ENCODE measurements around the gene IGFBP1.
"Not testable (repeated sequence)": the region's sequence is repeated elsewhere in the genome, so short reads cannot be mapped to it uniquely, and the experiment has no call there.

DNA sequence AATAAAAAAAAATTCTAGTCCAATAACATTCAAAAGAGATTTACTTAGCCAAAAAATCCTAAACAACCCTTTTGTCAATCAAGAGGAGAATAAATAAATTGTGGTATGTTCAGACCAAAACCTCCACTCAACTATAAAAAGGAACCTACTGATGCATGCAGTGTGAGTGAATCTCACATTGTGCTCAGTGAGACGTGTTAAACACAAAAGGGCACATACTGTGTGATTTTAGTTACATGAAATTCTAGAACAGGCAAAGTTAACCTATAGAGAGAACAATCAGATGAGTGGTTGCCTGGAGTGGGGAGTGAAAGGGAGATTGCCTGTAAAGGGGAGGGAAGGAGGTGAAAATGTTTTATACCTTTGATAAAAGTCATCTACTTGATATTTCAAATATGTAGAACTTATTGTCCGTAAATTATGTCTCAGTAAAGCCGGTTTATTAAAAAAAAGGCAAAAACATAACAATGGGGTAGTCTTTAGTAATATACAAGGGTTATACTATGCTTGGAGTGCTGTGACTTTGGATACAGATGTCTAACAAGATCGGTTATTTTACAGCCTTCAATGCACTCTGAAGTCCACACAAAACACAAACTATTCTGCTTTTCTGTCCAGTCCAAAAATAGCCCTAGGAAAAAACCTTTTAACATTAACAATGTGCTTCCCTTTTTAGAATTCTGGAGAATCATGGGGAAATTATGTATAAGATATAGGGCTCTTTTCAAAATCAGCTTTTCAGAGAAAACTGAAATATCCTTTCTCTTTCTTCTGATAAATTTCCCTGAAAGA lies 46.2 kb upstream of the IGFBP1 start:
- not testable (repeated sequence) for TF ChIP-seq FOXM1 (IDR thresholded peaks at IDR 0.05; ENCODE audit: low read depth); CTCF (IDR thresholded peaks at IDR 0.05); SMC3 (IDR thresholded peaks at IDR 0.05; ENCODE audit: low read depth, low read length); POLR2AphosphoS5 (IDR thresholded peaks at IDR 0.05; ENCODE audit: low read depth, low read length); EP300 (IDR thresholded peaks at IDR 0.05; ENCODE audit: borderline replicate concordance in 1 of 2, low read depth in 1 of 2, low read length in 1 of 2)
- TF ChIP-seq, protein P1, sequence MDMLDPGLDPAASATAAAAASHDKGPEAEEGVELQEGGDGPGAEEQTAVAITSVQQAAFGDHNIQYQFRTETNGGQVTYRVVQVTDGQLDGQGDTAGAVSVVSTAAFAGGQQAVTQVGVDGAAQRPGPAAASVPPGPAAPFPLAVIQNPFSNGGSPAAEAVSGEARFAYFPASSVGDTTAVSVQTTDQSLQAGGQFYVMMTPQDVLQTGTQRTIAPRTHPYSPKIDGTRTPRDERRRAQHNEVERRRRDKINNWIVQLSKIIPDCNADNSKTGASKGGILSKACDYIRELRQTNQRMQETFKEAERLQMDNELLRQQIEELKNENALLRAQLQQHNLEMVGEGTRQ (IDR thresholded peaks at IDR 0.05; ENCODE audit: borderline replicate concordance, low read depth, low read length) = not testable (repeated sequence)
